ENCODE measurements around the gene ISCA1.
"Not testable (repeated sequence)": the region's sequence is repeated elsewhere in the genome, so short reads cannot be mapped to it uniquely, and the experiment has no call there.

Gene ISCA1

GRCh38 chr9:86282077-86282978, at the start of gene ISCA1:
Gene ISCA1 (minus strand): TSS chr9:86282538. CDS start chr9:86282458, 80 bp downstream.
- DNase-seq (ENCODE audit: low read depth): no peak

- DNase-seq (ENCODE audit: low read depth): no peak
Observed at GRCh38 chr9:86330186-86330585, 47.8 kb upstream of the ISCA1 start.

GRCh38 chr9:86329649-86330048, 47.3 kb upstream of the ISCA1 start:
- DNase-seq (ENCODE audit: low read depth): no peak

- no peak for DNase-seq (ENCODE audit: low read depth)
Observed at GRCh38 chr9:86328156-86328555, 45.8 kb upstream of the ISCA1 start.

GRCh38 chr9:86326536-86326935, 44.2 kb upstream of the ISCA1 start:
- no peak for DNase-seq (ENCODE audit: low read depth)

DNA sequence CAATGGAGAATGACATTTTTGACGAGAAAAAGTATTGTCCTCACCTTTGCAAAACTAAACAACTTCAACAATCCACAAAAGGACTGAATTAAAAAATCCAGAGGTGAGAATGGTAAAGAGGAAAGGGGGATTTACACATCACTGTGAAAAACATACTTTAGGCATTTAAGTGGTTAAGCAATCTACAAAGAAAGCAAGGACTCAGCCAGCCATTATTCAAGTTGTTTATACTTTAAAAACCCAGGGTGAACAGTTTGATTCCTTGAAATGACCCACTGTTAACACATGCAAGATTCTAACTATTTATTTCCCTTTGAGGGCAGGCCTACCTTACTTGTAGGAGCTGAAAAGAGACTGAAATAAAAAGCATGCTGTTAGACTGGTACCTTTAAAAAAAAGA, 42.6 kb upstream of the ISCA1 start:
- DNase-seq (ENCODE audit: low read depth): no peak

- DNase-seq (ENCODE audit: low read depth): peak; percentile 38
Observed at GRCh38 chr9:86324308-86324707, 42.0 kb upstream of the ISCA1 start.

DNA sequence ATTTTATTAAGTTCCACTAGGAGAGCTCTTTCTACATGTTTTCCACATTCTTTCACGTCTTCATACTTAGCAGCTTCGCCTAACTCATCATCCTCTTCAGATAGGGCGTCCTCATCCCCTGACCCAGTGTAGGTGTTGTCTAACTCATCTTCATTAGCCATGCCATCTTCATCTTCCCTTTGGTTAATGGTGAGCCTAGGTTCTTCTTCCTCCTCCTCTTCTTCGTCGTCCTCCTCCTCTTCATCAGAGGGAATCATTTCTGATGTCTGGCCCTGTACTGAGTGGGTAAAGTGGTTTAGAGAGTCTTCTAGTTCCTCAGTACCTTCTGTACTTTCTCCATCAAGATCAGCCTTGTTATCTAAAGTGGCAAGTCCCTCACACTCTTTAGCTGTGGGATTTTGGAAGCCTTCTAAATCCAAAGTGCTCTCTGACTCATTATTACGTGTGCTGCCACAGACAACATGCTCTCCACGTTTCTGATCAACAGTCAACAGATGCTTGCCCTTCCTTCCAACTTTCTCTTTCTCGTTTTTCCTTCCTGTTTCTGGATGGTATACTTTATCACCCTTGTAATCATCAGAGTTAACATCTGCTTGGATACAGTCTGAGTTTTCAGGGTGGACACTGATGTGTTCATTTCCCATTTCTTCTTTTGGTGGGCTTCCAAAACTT, 40.8 kb upstream of the ISCA1 start:
- peak; percentile 55 for DNase-seq (ENCODE audit: low read depth)

DNA sequence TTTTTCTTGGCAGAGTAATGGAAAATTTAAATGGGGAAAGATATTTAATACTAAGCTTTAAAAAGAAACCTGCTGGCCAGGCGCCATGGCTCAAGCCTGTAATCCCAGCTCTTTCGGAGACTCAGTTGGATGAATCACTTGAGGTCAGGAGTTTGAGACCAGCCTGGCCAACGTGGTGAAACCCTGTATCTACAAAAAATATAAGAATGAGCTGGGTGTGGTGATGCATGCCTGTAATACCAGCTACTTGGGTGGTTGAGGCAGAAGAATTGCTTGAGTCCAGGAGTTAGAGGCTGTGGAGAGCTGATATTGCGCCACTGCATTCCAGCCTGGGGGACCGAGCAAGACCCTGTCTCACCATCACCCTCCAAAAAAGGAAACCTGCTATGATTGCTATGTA, 39.0 kb upstream of the ISCA1 start:
- peak; percentile 75 for DNase-seq (ENCODE audit: low read depth)

- no peak for DNase-seq (ENCODE audit: low read depth)
Observed at GRCh38 chr9:86318187-86318586, 35.8 kb upstream of the ISCA1 start.

DNA sequence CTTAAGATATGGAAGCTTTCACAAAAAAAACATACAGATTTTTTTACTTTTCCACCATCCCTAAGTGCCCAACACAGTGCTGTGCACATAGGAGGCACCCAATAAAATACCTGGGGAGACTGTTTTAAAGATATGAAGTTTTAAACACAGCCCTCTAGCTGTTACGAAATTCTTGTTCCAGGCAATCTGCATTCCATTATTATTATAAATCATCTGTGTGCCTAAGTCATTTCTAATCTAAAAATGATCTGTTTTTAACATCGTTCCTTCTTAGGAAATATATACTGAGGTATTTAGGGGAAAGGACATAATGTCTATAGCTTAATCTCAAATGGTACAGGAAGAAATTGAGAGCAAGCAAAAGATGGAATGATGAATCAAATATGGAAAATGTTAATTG, 32.7 kb upstream of the ISCA1 start:
- DNase-seq (ENCODE audit: low read depth): no peak

GRCh38 chr9:86312959-86313358, 30.6 kb upstream of the ISCA1 start:
- DNase-seq (ENCODE audit: low read depth): not testable (repeated sequence)

DNA sequence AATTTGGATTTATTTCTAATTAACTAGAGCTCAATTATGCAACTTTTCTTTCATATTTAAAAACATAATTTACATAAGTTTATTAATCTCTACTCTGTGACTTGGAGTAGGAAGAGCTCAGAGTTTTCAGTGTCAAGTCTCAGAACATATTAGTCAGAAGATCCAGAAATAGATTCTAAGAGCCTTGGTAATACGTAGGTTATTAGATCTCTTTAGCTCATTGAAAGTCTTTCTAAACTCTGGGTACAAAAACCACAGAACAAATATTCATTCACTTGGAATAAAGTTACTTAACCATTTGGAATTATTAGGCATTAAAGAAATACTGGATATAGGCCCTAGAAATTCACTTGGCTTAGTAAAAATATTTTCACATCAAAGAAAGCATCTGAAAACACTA, 26.3 kb upstream of the ISCA1 start:
- DNase-seq (ENCODE audit: low read depth): no peak

DNA sequence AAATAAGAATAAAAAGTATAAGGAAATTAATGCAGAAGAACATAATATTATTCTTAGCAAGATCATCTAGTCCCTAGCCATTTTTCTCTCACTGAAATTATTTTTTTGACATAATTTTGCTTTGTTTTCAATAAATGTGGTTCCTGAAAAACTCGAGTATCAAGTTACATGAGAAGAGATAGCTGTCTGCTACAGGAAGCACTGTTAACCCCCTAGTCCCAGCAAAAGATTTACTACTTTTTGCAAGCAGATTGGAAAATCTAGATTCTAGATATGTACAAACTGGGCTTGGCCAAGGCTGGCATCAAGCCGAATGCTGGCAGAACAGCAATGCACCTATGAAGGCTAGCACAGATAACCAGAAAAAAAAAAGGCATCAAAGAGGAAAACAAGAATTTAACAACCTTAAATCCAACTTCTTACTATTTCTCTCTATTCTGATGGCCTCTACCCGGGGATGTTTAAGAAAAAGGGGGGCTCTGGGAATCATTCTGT, 21.9 kb upstream of the ISCA1 start:
- DNase-seq (ENCODE audit: low read depth): no peak

- no peak for DNase-seq (ENCODE audit: low read depth)
Observed at GRCh38 chr9:86303316-86303975, 21.1 kb upstream of the ISCA1 start.

DNA sequence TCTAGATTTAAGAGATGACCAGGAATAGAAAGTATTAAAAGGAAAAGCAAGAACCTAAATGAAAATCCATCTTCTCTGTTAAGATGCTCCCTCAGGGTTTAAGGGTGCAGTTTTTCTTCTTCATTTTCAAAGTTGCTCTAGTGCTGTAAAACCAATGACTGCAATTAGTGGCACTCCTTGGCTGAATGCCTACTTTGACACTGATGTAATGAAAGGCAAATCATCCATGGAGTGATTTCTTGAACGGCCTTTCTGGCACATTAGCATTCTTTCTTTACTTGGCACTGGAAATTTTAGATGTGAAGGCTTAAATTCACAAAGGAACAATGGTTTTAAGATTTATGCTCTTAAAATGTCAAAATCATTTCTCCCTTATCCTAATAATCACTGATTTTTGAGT, 19.3 kb upstream of the ISCA1 start:
- no peak for DNase-seq (ENCODE audit: low read depth)

DNA sequence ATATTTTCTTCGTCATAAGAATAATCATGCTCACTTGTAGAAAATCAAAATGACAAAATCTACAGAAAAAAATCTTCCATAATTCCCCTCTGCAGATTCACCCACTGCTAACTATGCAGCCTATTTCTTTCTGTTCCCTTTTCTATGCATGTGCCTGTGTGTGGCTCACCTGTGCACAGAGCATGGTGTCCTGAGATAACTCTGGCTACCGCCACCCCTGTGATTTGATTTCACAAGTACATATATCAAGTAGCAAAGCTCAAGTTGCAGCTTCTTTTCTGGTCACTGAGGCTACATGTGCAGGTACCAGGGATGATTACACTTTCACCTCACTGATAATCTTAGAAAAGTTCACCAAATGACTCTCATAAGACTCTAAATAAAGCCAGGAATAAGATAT, 18.4 kb upstream of the ISCA1 start:
- no peak for DNase-seq (ENCODE audit: low read depth)

GRCh38 chr9:86298873-86299272, 16.5 kb upstream of the ISCA1 start:
- DNase-seq (ENCODE audit: low read depth): no peak

DNA sequence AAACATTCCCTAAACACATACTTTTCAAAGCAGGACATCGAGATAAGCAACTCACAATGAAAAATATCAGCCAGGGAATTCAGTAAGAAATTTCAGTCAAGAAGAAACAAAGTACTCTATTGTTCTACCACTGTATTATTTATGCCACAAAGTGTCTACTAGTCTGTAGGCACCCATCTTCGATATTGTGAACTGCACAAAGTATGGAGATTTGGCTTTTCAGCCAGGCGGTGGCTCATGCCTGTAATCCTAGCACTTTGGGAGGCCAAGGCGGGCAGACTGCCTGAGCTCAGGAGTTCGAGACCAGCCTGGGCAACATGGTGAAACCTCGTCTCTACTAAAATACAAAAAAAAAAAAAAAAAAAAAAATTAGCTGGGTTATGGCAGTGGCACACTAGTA, 8.0 kb upstream of the ISCA1 start:
- not testable (repeated sequence) for DNase-seq (ENCODE audit: low read depth)

DNA sequence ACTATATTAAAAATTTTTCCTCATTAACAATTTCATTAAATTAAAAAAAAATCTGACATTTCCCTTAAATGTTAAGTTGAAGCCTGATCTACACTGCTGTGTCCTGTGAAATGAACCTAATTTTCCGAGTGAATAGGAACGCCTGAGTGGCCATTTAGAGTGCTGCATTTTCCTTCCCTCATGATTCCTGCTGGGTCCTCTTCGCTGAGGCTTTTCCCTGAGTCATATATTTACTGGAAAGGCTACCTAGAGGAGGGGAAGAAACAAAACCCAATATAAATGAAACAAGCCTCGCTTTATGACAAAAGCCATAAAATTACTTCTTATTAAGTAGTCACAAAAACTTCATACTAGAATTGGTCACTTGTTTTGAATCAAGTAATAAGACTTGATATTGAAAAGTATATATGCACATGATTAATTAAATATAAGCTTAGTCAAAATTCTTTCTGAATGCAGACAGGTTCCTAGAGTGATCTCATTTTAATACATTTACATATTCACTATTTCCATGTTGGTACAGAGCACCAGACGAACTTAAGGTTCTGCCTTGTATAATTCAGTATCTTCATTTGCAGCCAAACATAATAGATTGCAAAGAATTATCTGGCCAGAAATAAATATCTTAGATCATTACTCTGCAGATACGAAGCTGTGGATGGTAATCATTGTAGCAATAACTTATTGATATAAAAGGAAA, 6.3 kb upstream of the ISCA1 start:
- DNase-seq (ENCODE audit: low read depth): no peak

GRCh38 chr9:86287013-86287412, 4.7 kb upstream of the ISCA1 start:
- no peak for DNase-seq (ENCODE audit: low read depth)

GRCh38 chr9:86286278-86286677, 3.9 kb upstream of the ISCA1 start:
- no peak for DNase-seq (ENCODE audit: low read depth)

All from non-pigmented ciliary epithelial cell (primary cell).